GM12878 (cell line): ENCODE measurements around the gene TTC9B.

Experiments used
- CTCF ChIP-seq, 3 experiments: IDR thresholded peaks in 2 of 3; conservative IDR thresholded peaks in 1 of 3; 2 replicates each; pipeline ENCODE4 v1.5.1; 2011; ENCODE audit warnings: low read depth in 3 of 3, low read length in 3 of 3, mild to moderate bottlenecking in 3 of 3, control low read depth in 2 of 3, moderate library complexity in 2 of 3, inconsistent platforms in 1 of 3, mixed read lengths in 1 of 3; ENCODE audit not compliant: control insufficient read depth in 2 of 3, insufficient read depth in 1 of 3; ENCODE audit errors: extremely low read depth in 1 of 3
- HDAC6 ChIP-seq: fragments of 200-600 bp; sonication (generic); IDR thresholded peaks from one replicate; pipeline ENCODE4 v1.8.0; 2017; ENCODE audit warnings: antibody characterized with exemption; ENCODE audit not compliant: unreplicated experiment
- NR2F1 ChIP-seq: fragments of 450-650 bp; conservative IDR thresholded peaks from 2 replicates; pipeline ENCODE4 v1.6.1; 2017; ENCODE audit warnings: mild to moderate bottlenecking
- RCOR1 ChIP-seq: conservative IDR thresholded peaks from 2 replicates; pipeline ENCODE4 v1.6.1; 2012; ENCODE audit warnings: low read depth, low read length, improper control_type of control experiment
- SMAD5 ChIP-seq: IDR thresholded peaks from 2 replicates; pipeline ENCODE4 v1.6.1; 2016; ENCODE audit warnings: antibody characterized with exemption, low read depth

DNA sequence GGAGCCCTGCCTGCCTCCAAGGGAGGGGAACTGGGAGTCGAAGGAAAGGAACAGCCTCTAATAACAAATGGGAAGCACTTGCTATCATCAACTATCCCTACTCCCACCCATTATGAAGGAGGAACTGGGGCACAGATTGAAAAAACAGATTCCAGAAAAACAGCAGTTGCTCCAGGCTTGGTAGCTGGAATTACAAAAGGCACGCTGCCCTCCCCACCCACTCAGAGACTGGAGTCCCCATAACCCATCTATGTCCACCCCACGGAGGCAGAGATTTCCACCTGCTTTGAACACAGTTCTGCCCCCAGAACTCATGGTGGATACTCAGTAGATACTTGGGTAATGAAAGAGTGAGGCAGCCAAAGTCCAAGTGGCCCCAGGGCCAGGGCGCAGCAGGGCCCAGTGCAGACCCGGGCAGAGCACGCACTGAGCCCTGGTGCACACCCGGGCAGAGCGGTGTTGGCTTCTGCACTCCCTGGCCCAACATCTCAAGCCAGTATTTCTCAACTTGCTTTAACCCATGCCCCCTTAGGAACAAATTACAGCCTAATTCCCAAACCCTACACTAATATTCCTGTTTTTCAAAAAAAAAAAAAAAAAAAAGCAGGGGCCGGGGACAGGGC, 27.4 kb upstream of the TTC9B start:
- TF ChIP-seq RCOR1 = no peak
- no peak for TF ChIP-seq HDAC6
- TF ChIP-seq SMAD5 = no peak
- no peak for TF ChIP-seq NR2F1
- no peak for TF ChIP-seq CTCF (IDR thresholded peaks at IDR 0.05 in 2 of 3, conservative IDR thresholded peaks at IDR 0.05 in 1 of 3; ENCODE audit: control insufficient read depth in 2 of 3, extremely low read depth in 1 of 3, insufficient read depth in 1 of 3, low read depth in 3 of 3, low read length in 3 of 3)
